Thyroid gland (tissue), 4 donors: ENCODE results near the gene DIP2C.

Experiments used
- POLR2A ChIP-seq, 2 donors: fragments of 450-650 bp; IDR thresholded peaks; one replicate each; pipeline ENCODE4 v1.6.1; 2017; ENCODE audit warnings: antibody characterized with exemption in 2 of 2, mild to moderate bottlenecking in 2 of 2, moderate library complexity in 1 of 2
- TF ChIP-seq, protein P1 (sequence below), 6 experiments: fragments of 200-600 bp in 3 of 6; fragments of 450-650 bp in 3 of 6; sonication (generic) in 3 of 6; IDR thresholded peaks; one replicate each; pipeline ENCODE4 v1.5.1; 2016 to 2019; ENCODE audit warnings: antibody characterized with exemption in 6 of 6, mild to moderate bottlenecking in 2 of 6, inconsistent platforms in 1 of 6, moderate library complexity in 1 of 6

DNA sequence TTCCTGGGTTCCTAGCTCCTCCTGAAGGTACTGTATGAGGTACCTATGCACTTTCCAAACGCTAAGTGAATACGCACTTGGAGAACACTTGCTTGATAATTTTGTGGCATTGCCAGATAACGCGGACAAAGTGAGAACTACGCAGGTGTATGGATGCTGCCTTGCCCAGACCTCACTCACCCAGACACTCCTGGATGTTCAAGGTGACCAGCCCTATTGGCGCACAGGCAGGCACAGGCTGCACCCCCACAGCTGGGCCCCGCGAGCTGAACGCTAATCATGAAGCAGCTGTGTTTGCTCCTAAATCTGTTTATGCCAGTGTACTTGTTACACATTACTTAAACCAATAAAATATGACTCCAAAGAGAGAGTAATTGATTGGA, 27.3 kb downstream of the DIP2C start:
- TF ChIP-seq, protein P1, sequence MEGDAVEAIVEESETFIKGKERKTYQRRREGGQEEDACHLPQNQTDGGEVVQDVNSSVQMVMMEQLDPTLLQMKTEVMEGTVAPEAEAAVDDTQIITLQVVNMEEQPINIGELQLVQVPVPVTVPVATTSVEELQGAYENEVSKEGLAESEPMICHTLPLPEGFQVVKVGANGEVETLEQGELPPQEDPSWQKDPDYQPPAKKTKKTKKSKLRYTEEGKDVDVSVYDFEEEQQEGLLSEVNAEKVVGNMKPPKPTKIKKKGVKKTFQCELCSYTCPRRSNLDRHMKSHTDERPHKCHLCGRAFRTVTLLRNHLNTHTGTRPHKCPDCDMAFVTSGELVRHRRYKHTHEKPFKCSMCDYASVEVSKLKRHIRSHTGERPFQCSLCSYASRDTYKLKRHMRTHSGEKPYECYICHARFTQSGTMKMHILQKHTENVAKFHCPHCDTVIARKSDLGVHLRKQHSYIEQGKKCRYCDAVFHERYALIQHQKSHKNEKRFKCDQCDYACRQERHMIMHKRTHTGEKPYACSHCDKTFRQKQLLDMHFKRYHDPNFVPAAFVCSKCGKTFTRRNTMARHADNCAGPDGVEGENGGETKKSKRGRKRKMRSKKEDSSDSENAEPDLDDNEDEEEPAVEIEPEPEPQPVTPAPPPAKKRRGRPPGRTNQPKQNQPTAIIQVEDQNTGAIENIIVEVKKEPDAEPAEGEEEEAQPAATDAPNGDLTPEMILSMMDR (IDR thresholded peaks at IDR 0.05) = no peak
- no peak for TF ChIP-seq POLR2A (IDR thresholded peaks at IDR 0.05)
